HepG2 (cell line): ENCODE data around the gene PHF10. TPM values are rescaled to one million over a fixed set of nuclear protein-coding genes. Genes with fewer than 3 reads are reported as not detected.

Experiments used
- CAMTA2 ChIP-seq: sonication (generic); formaldehyde crosslinking; IDR thresholded peaks from 2 replicates; pipeline ENCODE4 v1.4.0; 2020; ENCODE audit warnings: mild to moderate bottlenecking, missing genetic modification reagents, borderline replicate concordance
- CC2D1A ChIP-seq: sonication (generic); formaldehyde crosslinking; IDR thresholded peaks from 2 replicates; pipeline ENCODE4 v1.8.1; 2023; ENCODE audit warnings: mild to moderate bottlenecking, missing genetic modification reagents
- ETV6 ChIP-seq: sonication (generic); formaldehyde crosslinking; conservative IDR thresholded peaks from 2 replicates; pipeline ENCODE4 v1.4.0; 2020; ENCODE audit warnings: missing genetic modification reagents
- IRX3 ChIP-seq: sonication (generic); formaldehyde crosslinking; IDR thresholded peaks from 2 replicates; pipeline ENCODE4 v1.8.1; 2023; ENCODE audit warnings: mild to moderate bottlenecking, low read depth, missing genetic modification reagents, borderline replicate concordance
- KAT2B ChIP-seq: fragments of 150-350 bp; IDR thresholded peaks from 2 replicates; pipeline ENCODE4 v1.6.1; 2014; ENCODE audit warnings: low read depth, low read length, borderline replicate concordance
- KDM5B ChIP-seq: sonication (generic); formaldehyde crosslinking; IDR thresholded peaks from 2 replicates; pipeline ENCODE4 v1.4.0; 2020; ENCODE audit warnings: missing genetic modification reagents, mild to moderate bottlenecking, borderline replicate concordance
- KLF15 ChIP-seq: sonication (generic); formaldehyde crosslinking; IDR thresholded peaks from 2 replicates; pipeline ENCODE4 v1.8.1; 2023; ENCODE audit warnings: borderline replicate concordance, mild to moderate bottlenecking, inconsistent platforms, missing genetic modification reagents, mixed read lengths
- NR2F6 ChIP-seq, 2 experiments: IDR thresholded peaks; 2 replicates each; pipeline ENCODE4 v1.6.1; 2016; ENCODE audit warnings: antibody characterized with exemption in 1 of 2, mild to moderate bottlenecking in 1 of 2
- NR3C1 ChIP-seq: sonication (generic); formaldehyde crosslinking; IDR thresholded peaks from 2 replicates; pipeline ENCODE4 v1.4.0; 2020; ENCODE audit warnings: missing genetic modification reagents
- RBM39 ChIP-seq: fragments of 200-400 bp; formaldehyde crosslinking; IDR thresholded peaks from one replicate; pipeline ENCODE4 v1.6.1; 2018; ENCODE audit warnings: antibody characterized with exemption, mild to moderate bottlenecking, low read depth, low read length; ENCODE audit not compliant: poor library complexity, severe bottlenecking
- RFX5 ChIP-seq: IDR thresholded peaks from 2 replicates; pipeline ENCODE4 v1.6.1; 2011; ENCODE audit warnings: low read depth, low read length, improper control_type of control experiment
- TBL1XR1 ChIP-seq: fragments of 150-350 bp; IDR thresholded peaks from 2 replicates; pipeline ENCODE4 v1.6.1; 2014; ENCODE audit warnings: borderline replicate concordance, low read length; ENCODE audit not compliant: partially characterized antibody
- U2AF2 ChIP-seq: fragments of 200-400 bp; formaldehyde crosslinking; IDR thresholded peaks from 2 replicates; pipeline ENCODE4 v1.6.1; 2017; ENCODE audit warnings: low read depth, mild to moderate bottlenecking, low read length
- YEATS2 ChIP-seq: sonication (generic); formaldehyde crosslinking; IDR thresholded peaks from 2 replicates; pipeline ENCODE4 v1.4.0; 2020; ENCODE audit warnings: missing genetic modification reagents, borderline replicate concordance
- ZFP36L2 ChIP-seq: sonication (generic); formaldehyde crosslinking; IDR thresholded peaks from 2 replicates; pipeline ENCODE4 v1.4.0; 2020; ENCODE audit warnings: missing genetic modification reagents
- ZNF24 ChIP-seq: fragments of 450-650 bp; IDR thresholded peaks from 2 replicates; pipeline ENCODE4 v1.6.1; 2017; ENCODE audit warnings: antibody characterized with exemption, mild to moderate bottlenecking
- ZNF33A ChIP-seq: sonication (generic); formaldehyde crosslinking; IDR thresholded peaks from 2 replicates; pipeline ENCODE4 v1.5.1; 2020; ENCODE audit warnings: missing genetic modification reagents, mild to moderate bottlenecking, moderate library complexity, borderline replicate concordance
- ZNF431 ChIP-seq: sonication (generic); formaldehyde crosslinking; IDR thresholded peaks from 2 replicates; pipeline ENCODE4 v1.9.0; 2022; ENCODE audit warnings: missing genetic modification reagents, low read depth, mild to moderate bottlenecking, borderline replicate concordance
- ZNF460 ChIP-seq: sonication (generic); formaldehyde crosslinking; IDR thresholded peaks from 2 replicates; pipeline ENCODE4 v1.5.1; 2020; ENCODE audit warnings: missing genetic modification reagents, mild to moderate bottlenecking, borderline replicate concordance
- ZNF564 ChIP-seq: sonication (generic); formaldehyde crosslinking; IDR thresholded peaks from 2 replicates; pipeline ENCODE4 v1.8.1; 2023; ENCODE audit warnings: mild to moderate bottlenecking, missing genetic modification reagents
- ZNF737 ChIP-seq: sonication (generic); formaldehyde crosslinking; IDR thresholded peaks from 2 replicates; pipeline ENCODE4 v1.5.0; 2020; ENCODE audit warnings: missing genetic modification reagents, mild to moderate bottlenecking, borderline replicate concordance
- polyA plus RNA-seq, 8 experiments: library from polyadenylated mRNA; depleted of rRNA in 3 of 8; stranded (reverse) in 7 of 8; unstranded in 1 of 8; fragments of >200 nt; fragmentation: Illumina TruSeq in 4 of 8; extraction: Trizol in 4 of 8; gene quantifications; 2 replicates each; pipeline versions ENCODE4 v1.2.1 to v1.2.3, GENCODE V29; 2011 to 2016; ENCODE audit warnings: low read depth in 4 of 8, missing spikeins in 1 of 8, mixed read lengths in 1 of 8; ENCODE audit not compliant: insufficient read depth in 1 of 8
- total RNA-seq, 5 experiments: library from RNA; depleted of rRNA; stranded (reverse); fragments of >200 nt; fragmentation: Illumina TruSeq; extraction: Trizol; gene quantifications; 2 replicates each; pipeline ENCODE4 v1.2.3, GENCODE V29; 2016; ENCODE audit warnings: low read depth in 1 of 5
- TF ChIP-seq, protein P1 (sequence below): sonication (generic); formaldehyde crosslinking; IDR thresholded peaks from 2 replicates; pipeline ENCODE4 v1.5.0; 2020; ENCODE audit warnings: mild to moderate bottlenecking, missing genetic modification reagents
- TF ChIP-seq, protein P2 (sequence below): IDR thresholded peaks from 2 replicates; pipeline ENCODE4 v1.6.1; 2016; ENCODE audit warnings: control low read depth
- TF ChIP-seq, protein P3 (sequence below): fragments of 450-650 bp; IDR thresholded peaks from 2 replicates; pipeline ENCODE4 v1.6.1; 2016

PHF10 gene
- total and polyA plus RNA-seq, 2 of the 13 experiments (the other 11 are each of a cell fraction or from before 2014, with no cell fraction given) = 42.1 to 84.1 TPM

DNA sequence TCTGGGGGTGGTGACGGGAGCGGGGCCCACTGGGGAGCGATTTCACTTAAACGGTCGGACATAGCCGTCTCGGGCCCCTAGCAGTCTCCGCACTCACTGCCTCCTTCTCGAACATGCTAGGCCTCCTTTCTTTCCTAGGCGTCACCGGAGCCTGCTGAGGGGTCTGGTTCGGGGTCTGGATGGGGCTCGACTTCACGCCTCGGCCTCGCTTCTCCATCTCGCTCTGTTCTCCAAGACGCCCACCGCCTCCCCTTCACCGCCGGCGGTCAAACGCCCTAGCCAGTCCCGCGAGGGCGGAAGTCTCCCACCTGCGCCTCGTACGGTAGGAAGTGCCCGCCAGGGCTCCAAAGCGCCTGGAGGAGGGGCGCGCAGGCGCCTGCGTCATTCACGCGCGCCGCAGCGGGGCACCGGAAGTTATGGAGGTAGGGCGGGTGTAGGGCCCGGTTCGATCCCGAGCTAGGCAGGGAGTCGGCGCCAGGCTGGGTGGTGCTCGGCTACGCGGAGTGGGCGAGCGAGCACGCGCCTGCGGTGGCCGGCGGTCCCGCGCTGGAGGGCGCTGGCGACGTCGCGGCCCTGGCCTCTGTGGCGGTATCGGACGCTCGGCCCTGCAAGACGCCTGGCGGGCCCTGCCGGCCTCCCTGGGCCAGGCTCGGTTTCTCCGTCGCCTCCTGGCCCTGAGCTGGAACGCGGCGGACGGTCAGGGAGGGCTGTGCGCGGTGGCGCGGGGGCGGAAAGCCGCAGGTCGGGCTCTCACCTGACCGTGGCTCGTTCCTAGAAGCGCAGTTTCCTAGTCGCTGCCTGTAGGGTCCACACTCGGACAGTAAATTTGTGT is 27.2 kb upstream of the PHF10 start, which contains the start of the genes DYNLT2 and ERMARD (continued):
- TF ChIP-seq, protein P1, sequence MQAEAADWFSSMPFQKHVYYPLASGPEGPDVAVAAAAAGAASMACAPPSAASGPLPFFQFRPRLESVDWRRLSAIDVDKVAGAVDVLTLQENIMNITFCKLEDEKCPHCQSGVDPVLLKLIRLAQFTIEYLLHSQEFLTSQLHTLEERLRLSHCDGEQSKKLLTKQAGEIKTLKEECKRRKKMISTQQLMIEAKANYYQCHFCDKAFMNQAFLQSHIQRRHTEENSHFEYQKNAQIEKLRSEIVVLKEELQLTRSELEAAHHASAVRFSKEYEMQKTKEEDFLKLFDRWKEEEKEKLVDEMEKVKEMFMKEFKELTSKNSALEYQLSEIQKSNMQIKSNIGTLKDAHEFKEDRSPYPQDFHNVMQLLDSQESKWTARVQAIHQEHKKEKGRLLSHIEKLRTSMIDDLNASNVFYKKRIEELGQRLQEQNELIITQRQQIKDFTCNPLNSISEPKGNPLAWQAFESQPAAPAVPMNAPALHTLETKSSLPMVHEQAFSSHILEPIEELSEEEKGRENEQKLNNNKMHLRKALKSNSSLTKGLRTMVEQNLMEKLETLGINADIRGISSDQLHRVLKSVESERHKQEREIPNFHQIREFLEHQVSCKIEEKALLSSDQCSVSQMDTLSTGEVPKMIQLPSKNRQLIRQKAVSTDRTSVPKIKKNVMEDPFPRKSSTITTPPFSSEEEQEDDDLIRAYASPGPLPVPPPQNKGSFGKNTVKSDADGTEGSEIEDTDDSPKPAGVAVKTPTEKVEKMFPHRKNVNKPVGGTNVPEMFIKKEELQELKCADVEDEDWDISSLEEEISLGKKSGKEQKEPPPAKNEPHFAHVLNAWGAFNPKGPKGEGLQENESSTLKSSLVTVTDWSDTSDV (CRISPR knock-in tag) = peak; percentile 91
- TF ChIP-seq YEATS2 (CRISPR knock-in tag) (peak; percentile 95), CC2D1A (CRISPR knock-in tag) (no peak), ETV6 (peak; percentile 90; the same call in 1 of the 2 replicates), KDM5B (peak; percentile 98; the same call in 1 of the 2 replicates), NR3C1 (CRISPR knock-in tag) (no peak), U2AF2 (0 out of 2 replicates have a peak, but pooled peaks have one; percentile 19), ZNF737 (0 out of 2 replicates have a peak, but pooled peaks have one; percentile 76), ZNF564 (CRISPR knock-in tag) (peak; percentile 94), RFX5 (no peak; the same call in 1 of the 2 replicates), ZNF24 (no peak), RBM39 (peak; percentile 86), IRX3 (CRISPR knock-in tag) (peak; percentile 97; the same call in 1 of the 2 replicates), ZNF33A (0 out of 2 replicates have a peak, but pooled peaks have one; percentile 21), ZNF460 (CRISPR knock-in tag) (no peak; the same call in 1 of the 2 replicates), CAMTA2 (CRISPR knock-in tag) (peak; percentile 19), KLF15 (peak; percentile 63; the same call in 1 of the 2 replicates), NR2F6 (IDR thresholded peaks at IDR 0.05) (no peak), NR2F6 (CRISPR knock-in tag; IDR thresholded peaks at IDR 0.05) (peak; percentile 80; the same call in 1 of the 2 replicates), TBL1XR1 (peak; percentile 18), ZFP36L2 (0 out of 2 replicates have a peak, but pooled peaks have one; percentile 27), ZNF431 (CRISPR knock-in tag) (peak; percentile 98), KAT2B (peak; percentile 8; the same call in 1 of the 2 replicates)
- TF ChIP-seq, protein P2, sequence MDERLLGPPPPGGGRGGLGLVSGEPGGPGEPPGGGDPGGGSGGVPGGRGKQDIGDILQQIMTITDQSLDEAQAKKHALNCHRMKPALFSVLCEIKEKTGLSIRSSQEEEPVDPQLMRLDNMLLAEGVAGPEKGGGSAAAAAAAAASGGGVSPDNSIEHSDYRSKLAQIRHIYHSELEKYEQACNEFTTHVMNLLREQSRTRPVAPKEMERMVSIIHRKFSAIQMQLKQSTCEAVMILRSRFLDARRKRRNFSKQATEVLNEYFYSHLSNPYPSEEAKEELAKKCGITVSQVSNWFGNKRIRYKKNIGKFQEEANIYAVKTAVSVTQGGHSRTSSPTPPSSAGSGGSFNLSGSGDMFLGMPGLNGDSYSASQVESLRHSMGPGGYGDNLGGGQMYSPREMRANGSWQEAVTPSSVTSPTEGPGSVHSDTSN = no peak
- TF ChIP-seq, protein P3, sequence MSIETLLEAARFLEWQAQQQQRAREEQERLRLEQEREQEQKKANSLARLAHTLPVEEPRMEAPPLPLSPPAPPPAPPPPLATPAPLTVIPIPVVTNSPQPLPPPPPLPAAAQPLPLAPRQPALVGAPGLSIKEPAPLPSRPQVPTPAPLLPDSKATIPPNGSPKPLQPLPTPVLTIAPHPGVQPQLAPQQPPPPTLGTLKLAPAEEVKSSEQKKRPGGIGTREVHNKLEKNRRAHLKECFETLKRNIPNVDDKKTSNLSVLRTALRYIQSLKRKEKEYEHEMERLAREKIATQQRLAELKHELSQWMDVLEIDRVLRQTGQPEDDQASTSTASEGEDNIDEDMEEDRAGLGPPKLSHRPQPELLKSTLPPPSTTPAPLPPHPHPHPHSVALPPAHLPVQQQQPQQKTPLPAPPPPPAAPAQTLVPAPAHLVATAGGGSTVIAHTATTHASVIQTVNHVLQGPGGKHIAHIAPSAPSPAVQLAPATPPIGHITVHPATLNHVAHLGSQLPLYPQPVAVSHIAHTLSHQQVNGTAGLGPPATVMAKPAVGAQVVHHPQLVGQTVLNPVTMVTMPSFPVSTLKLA = peak; percentile 65
